ENCODE data around the gene ATMIN. TPM values are rescaled to one million over a fixed set of nuclear protein-coding genes. Genes with fewer than 3 reads are reported as not detected.

Gene ATMIN
- total and polyA plus RNA-seq, 2 of the 13 experiments (the other 11 are each of a cell fraction or from before 2014, with no cell fraction given): 34.6 to 60.4 TPM

DNA sequence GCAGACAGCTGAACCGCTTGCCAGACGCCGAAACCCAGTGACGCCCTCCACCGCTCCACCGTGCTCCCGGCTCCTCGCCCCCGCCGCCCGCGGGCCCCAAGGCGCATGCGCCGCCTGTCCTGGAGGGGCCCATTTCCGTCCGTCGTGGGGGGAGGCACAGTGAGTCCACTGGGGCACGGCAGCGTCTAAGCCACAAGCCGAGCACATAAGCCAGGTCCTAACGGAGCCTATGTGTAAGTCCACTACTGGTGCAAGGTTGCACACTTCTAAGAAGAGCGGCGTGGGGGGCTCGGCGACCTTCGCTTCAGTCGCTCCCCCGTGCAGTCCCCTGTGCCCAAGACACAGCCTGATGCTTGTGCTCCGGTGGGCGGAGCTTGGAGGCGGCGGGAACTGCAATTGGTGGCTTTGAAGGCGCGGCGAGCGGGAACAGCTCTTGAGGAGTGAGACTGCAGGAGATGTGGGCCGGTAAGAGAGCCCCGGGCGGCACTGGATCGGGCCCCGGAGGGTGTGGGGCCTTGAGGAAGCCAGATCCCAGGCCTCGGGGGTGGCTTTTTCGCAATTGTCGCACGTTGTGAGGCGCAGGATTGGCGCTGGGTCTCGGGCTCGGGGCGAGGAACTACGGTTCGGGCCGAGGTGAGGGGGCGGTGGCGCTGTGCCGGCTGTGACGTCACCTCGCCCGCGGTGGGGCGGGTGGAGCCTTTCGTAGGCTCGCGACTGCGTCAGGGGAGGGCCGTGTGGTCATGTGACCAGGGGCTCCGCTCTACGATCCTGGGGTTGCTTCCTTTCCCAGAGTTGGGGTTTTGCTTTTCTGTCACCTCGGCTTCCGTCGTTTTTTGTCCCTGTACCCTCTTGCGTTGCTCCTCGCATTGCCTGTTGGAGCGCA, 28.6 kb upstream of the ATMIN start, which contains the start of the genes CENPN and CMC2 (continued):
- TF ChIP-seq ZNF879 (CRISPR knock-in tag; IDR thresholded peaks at IDR 0.05) (peak; percentile 86), MIER3 (CRISPR knock-in tag; IDR thresholded peaks at IDR 0.05; ENCODE audit: borderline replicate concordance) (peak; percentile 87; the same call in 1 of the 2 replicates), ATF1 (CRISPR knock-in tag; IDR thresholded peaks at IDR 0.05) (peak; percentile 94; the same call in 1 of the 2 replicates), HNRNPUL1 (IDR thresholded peaks at IDR 0.05; ENCODE audit: low read depth, low read length) (no peak; the same call in 1 of the 2 replicates), ZNF441 (CRISPR knock-in tag; IDR thresholded peaks at IDR 0.05; ENCODE audit: borderline replicate concordance) (peak; percentile 73), ZNF552 (CRISPR knock-in tag; IDR thresholded peaks at IDR 0.05; ENCODE audit: borderline replicate concordance) (peak; percentile 33; the same call in 1 of the 2 replicates), RBM22 (optimal IDR thresholded peaks at IDR 0.05; ENCODE audit: low read length) (peak; percentile 13), PLRG1 (conservative IDR thresholded peaks at IDR 0.05) (no peak), AHR (CRISPR knock-in tag; IDR thresholded peaks at IDR 0.05) (no peak), ZNF451 (CRISPR knock-in tag; IDR thresholded peaks at IDR 0.05) (no peak; the same call in 1 of the 2 replicates), POLR2AphosphoS2 (IDR thresholded peaks at IDR 0.05; ENCODE audit: low read depth, low read length) (no peak)
- TF ChIP-seq, protein P1, sequence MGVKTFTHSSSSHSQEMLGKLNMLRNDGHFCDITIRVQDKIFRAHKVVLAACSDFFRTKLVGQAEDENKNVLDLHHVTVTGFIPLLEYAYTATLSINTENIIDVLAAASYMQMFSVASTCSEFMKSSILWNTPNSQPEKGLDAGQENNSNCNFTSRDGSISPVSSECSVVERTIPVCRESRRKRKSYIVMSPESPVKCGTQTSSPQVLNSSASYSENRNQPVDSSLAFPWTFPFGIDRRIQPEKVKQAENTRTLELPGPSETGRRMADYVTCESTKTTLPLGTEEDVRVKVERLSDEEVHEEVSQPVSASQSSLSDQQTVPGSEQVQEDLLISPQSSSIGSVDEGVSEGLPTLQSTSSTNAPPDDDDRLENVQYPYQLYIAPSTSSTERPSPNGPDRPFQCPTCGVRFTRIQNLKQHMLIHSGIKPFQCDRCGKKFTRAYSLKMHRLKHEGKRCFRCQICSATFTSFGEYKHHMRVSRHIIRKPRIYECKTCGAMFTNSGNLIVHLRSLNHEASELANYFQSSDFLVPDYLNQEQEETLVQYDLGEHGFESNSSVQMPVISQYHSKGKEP (CRISPR knock-in tag; IDR thresholded peaks at IDR 0.05): no peak
- TF ChIP-seq, protein P2, sequence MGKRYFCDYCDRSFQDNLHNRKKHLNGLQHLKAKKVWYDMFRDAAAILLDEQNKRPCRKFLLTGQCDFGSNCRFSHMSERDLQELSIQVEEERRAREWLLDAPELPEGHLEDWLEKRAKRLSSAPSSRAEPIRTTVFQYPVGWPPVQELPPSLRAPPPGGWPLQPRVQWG (CRISPR knock-in tag; IDR thresholded peaks at IDR 0.05; ENCODE audit: borderline replicate concordance, low read depth): no peak
- TF ChIP-seq, protein P3, sequence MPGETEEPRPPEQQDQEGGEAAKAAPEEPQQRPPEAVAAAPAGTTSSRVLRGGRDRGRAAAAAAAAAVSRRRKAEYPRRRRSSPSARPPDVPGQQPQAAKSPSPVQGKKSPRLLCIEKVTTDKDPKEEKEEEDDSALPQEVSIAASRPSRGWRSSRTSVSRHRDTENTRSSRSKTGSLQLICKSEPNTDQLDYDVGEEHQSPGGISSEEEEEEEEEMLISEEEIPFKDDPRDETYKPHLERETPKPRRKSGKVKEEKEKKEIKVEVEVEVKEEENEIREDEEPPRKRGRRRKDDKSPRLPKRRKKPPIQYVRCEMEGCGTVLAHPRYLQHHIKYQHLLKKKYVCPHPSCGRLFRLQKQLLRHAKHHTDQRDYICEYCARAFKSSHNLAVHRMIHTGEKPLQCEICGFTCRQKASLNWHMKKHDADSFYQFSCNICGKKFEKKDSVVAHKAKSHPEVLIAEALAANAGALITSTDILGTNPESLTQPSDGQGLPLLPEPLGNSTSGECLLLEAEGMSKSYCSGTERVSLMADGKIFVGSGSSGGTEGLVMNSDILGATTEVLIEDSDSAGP (CRISPR knock-in tag; IDR thresholded peaks at IDR 0.05; ENCODE audit: borderline replicate concordance): peak; percentile 84; the same call in 1 of the 2 replicates
- TF ChIP-seq, protein P4, sequence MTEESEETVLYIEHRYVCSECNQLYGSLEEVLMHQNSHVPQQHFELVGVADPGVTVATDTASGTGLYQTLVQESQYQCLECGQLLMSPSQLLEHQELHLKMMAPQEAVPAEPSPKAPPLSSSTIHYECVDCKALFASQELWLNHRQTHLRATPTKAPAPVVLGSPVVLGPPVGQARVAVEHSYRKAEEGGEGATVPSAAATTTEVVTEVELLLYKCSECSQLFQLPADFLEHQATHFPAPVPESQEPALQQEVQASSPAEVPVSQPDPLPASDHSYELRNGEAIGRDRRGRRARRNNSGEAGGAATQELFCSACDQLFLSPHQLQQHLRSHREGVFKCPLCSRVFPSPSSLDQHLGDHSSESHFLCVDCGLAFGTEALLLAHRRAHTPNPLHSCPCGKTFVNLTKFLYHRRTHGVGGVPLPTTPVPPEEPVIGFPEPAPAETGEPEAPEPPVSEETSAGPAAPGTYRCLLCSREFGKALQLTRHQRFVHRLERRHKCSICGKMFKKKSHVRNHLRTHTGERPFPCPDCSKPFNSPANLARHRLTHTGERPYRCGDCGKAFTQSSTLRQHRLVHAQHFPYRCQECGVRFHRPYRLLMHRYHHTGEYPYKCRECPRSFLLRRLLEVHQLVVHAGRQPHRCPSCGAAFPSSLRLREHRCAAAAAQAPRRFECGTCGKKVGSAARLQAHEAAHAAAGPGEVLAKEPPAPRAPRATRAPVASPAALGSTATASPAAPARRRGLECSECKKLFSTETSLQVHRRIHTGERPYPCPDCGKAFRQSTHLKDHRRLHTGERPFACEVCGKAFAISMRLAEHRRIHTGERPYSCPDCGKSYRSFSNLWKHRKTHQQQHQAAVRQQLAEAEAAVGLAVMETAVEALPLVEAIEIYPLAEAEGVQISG (CRISPR knock-in tag; IDR thresholded peaks at IDR 0.05): peak; percentile 79
- TF ChIP-seq, protein P5, sequence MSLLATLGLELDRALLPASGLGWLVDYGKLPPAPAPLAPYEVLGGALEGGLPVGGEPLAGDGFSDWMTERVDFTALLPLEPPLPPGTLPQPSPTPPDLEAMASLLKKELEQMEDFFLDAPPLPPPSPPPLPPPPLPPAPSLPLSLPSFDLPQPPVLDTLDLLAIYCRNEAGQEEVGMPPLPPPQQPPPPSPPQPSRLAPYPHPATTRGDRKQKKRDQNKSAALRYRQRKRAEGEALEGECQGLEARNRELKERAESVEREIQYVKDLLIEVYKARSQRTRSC (CRISPR knock-in tag; IDR thresholded peaks at IDR 0.05; ENCODE audit: low read depth): peak; percentile 45; the same call in 1 of the 2 replicates
- TF ChIP-seq, protein P6, sequence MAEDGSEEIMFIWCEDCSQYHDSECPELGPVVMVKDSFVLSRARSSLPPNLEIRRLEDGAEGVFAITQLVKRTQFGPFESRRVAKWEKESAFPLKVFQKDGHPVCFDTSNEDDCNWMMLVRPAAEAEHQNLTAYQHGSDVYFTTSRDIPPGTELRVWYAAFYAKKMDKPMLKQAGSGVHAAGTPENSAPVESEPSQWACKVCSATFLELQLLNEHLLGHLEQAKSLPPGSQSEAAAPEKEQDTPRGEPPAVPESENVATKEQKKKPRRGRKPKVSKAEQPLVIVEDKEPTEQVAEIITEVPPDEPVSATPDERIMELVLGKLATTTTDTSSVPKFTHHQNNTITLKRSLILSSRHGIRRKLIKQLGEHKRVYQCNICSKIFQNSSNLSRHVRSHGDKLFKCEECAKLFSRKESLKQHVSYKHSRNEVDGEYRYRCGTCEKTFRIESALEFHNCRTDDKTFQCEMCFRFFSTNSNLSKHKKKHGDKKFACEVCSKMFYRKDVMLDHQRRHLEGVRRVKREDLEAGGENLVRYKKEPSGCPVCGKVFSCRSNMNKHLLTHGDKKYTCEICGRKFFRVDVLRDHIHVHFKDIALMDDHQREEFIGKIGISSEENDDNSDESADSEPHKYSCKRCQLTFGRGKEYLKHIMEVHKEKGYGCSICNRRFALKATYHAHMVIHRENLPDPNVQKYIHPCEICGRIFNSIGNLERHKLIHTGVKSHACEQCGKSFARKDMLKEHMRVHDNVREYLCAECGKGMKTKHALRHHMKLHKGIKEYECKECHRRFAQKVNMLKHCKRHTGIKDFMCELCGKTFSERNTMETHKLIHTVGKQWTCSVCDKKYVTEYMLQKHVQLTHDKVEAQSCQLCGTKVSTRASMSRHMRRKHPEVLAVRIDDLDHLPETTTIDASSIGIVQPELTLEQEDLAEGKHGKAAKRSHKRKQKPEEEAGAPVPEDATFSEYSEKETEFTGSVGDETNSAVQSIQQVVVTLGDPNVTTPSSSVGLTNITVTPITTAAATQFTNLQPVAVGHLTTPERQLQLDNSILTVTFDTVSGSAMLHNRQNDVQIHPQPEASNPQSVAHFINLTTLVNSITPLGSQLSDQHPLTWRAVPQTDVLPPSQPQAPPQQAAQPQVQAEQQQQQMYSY (CRISPR knock-in tag; IDR thresholded peaks at IDR 0.05): peak; percentile 71
